ENCODE results near the gene HINT3.
"Not testable (repeated sequence)": the region's sequence is repeated elsewhere in the genome, so short reads cannot be mapped to it uniquely, and the experiment has no call there.

Gene HINT3

DNA sequence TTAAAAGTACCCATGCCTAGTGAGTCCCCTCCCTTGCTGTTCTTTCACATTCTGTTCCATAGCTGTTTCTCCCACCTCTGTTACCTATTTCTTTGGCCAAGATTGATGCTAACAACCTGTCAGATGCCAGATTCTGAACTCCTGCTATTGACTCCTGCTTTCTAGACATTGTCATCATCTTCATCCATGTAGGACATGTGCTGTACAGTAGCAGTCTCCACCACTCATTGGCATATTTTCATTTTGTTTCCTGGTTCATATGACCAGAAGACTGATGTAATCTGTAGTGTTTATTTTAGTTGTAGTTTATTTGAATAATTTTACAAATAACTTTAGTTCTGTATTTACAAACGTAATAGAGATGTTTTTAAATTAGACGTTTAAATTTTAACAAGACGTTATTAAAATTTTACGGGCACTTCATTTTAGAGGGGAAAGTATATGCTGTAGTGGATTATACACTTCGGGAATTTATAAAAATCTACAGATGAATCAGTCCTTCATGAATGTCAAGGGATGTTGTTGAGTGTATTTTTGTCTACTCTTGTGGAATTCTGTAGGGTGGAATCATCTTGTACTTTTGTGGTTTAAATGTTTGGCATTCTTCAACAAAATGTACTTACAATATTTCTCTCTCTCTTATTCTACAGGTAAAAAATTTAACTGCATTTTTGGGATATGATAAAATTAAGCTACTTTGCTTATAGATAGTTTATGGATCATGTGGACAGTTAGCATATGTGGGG is 63.9 kb downstream of the HINT3 start:
- Histone ChIP-seq H2AFZ (ENCODE audit: low read length) (no peak overlapping the region), H3K9me3 (ENCODE audit: insufficient read depth, low read depth, low read length) (no peaks in the 10 kb centered on the region), H3F3A (ENCODE audit: low read depth) (no peaks in the 10 kb centered on the region), H3K4me3 (ENCODE audit: low read length, poor library complexity, severe bottlenecking) (no peak overlapping the region), H3K4me2 (ENCODE audit: low read depth, low read length, poor library complexity, severe bottlenecking) (no peak overlapping the region), H3K4me1 (ENCODE audit: insufficient read depth, low read length, poor library complexity, severe bottlenecking) (no peaks in the 10 kb centered on the region), H3K27me3 (ENCODE audit: insufficient read depth, low read length, poor library complexity, severe bottlenecking) (no peaks in the 10 kb centered on the region), H4K20me1 (ENCODE audit: insufficient read depth, low read length, poor library complexity, severe bottlenecking) (no peaks in the 10 kb centered on the region), H3K9me2 (replicated peaks; ENCODE audit: low read depth, low read length) (no peaks in the 10 kb centered on the region), H3K9ac (ENCODE audit: low read depth, low read length, poor library complexity, severe bottlenecking) (no peak overlapping the region), H3K36me3 (ENCODE audit: insufficient read depth, low read length) (peaks cover 60% of the 10 kb centered on the region), H3K79me2 (ENCODE audit: insufficient read depth, low read length) (no peaks in the 10 kb centered on the region)
- TF ChIP-seq, protein P1, sequence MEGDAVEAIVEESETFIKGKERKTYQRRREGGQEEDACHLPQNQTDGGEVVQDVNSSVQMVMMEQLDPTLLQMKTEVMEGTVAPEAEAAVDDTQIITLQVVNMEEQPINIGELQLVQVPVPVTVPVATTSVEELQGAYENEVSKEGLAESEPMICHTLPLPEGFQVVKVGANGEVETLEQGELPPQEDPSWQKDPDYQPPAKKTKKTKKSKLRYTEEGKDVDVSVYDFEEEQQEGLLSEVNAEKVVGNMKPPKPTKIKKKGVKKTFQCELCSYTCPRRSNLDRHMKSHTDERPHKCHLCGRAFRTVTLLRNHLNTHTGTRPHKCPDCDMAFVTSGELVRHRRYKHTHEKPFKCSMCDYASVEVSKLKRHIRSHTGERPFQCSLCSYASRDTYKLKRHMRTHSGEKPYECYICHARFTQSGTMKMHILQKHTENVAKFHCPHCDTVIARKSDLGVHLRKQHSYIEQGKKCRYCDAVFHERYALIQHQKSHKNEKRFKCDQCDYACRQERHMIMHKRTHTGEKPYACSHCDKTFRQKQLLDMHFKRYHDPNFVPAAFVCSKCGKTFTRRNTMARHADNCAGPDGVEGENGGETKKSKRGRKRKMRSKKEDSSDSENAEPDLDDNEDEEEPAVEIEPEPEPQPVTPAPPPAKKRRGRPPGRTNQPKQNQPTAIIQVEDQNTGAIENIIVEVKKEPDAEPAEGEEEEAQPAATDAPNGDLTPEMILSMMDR (conservative IDR thresholded peaks at IDR 0.05; ENCODE audit: low read length): no peak
- no peak for TF ChIP-seq EZH2phosphoT487 (IDR thresholded peaks at IDR 0.05; ENCODE audit: borderline replicate concordance)

DNA sequence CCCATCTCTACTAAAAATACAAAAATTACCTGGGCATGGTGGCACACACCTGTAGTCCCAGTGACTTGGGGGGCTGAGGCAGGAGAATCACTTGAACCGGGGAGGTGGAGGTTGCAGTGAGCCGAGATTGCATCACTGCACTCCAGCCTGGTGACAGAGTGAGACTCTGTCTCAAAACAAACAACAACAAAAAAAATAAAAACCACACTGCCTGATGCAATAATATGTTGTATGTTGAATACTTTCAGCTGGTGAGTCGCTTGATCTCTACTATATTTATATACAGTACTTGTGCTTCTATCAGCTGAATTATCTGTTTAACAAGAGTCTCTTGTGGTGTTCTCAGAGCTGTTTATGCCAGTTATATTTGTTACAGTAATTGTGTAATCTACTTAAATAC is 66.9 kb downstream of the HINT3 start:
- H3K4me3 ChIP-seq (ENCODE audit: low read length, poor library complexity, severe bottlenecking); H4K20me1 ChIP-seq (ENCODE audit: insufficient read depth, low read length, poor library complexity, severe bottlenecking); H3F3A ChIP-seq (ENCODE audit: low read depth); H3K4me1 ChIP-seq (ENCODE audit: insufficient read depth, low read length, poor library complexity, severe bottlenecking); H3K9me3 ChIP-seq (ENCODE audit: insufficient read depth, low read depth, low read length); H3K79me2 ChIP-seq (ENCODE audit: insufficient read depth, low read length); H3K27me3 ChIP-seq (ENCODE audit: insufficient read depth, low read length, poor library complexity, severe bottlenecking); H3K4me2 ChIP-seq (ENCODE audit: low read depth, low read length, poor library complexity, severe bottlenecking); H3K9ac ChIP-seq (ENCODE audit: low read depth, low read length, poor library complexity, severe bottlenecking); H3K9me2 ChIP-seq (replicated peaks; ENCODE audit: low read depth, low read length); H2AFZ ChIP-seq (ENCODE audit: low read length): not testable (repeated sequence)
- peaks cover 56% of the 10 kb centered on the region for H3K36me3 ChIP-seq (ENCODE audit: insufficient read depth, low read length)

DNA sequence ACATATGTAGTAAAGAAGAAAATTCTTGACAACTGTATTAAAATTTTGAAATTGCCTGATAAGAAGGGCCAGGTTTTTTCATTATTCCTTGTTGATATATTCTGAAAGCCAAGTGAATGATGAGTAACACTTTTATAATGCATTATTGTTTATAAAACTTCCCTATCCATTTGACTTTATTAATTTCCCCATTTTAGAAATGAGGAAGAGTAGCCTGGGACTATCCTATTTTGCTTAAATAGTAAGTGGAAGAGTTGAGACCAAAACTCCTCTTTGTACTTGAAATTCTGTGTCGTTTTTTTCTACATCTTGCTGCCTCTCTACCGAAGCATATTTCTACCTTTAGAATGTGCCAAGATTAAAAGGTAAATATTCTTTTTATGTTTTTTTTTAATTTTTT is 69.4 kb downstream of the HINT3 start:
- Histone ChIP-seq H3K4me1 (ENCODE audit: insufficient read depth, low read length, poor library complexity, severe bottlenecking) (no peaks in the 10 kb centered on the region), H3F3A (ENCODE audit: low read depth) (no peaks in the 10 kb centered on the region), H3K9ac (ENCODE audit: low read depth, low read length, poor library complexity, severe bottlenecking) (no peak overlapping the region), H3K4me3 (ENCODE audit: low read length, poor library complexity, severe bottlenecking) (no peak overlapping the region), H2AFZ (ENCODE audit: low read length) (no peak overlapping the region), H3K9me3 (ENCODE audit: insufficient read depth, low read depth, low read length) (no peaks in the 10 kb centered on the region), H3K79me2 (ENCODE audit: insufficient read depth, low read length) (no peaks in the 10 kb centered on the region), H3K4me2 (ENCODE audit: low read depth, low read length, poor library complexity, severe bottlenecking) (no peak overlapping the region), H3K27me3 (ENCODE audit: insufficient read depth, low read length, poor library complexity, severe bottlenecking) (no peaks in the 10 kb centered on the region), H3K36me3 (ENCODE audit: insufficient read depth, low read length) (peaks cover 49% of the 10 kb centered on the region), H4K20me1 (ENCODE audit: insufficient read depth, low read length, poor library complexity, severe bottlenecking) (no peaks in the 10 kb centered on the region), H3K9me2 (replicated peaks; ENCODE audit: low read depth, low read length) (no peaks in the 10 kb centered on the region)
- no peak for TF ChIP-seq EZH2phosphoT487 (IDR thresholded peaks at IDR 0.05; ENCODE audit: borderline replicate concordance)
- TF ChIP-seq, protein P1 (conservative IDR thresholded peaks at IDR 0.05; ENCODE audit: low read length): no peak

DNA sequence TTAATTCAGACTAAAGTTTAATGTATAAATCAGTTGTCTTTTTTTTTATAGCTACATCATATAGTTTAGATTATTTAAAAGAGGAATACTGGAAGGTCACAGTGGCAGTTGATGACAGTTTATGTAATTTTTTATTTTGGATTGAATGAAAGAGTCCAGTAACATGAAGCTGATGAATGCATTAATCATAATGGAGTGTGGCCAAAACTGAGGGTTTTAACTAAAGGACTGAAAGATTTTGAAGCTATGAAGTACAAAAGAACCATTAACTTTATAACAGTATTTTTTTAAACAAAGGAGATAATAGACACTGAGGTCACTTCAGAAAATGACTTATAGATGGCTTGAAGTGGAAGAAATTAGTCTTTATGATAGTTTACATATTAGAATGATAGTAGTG is 71.0 kb downstream of the HINT3 start:
- Histone ChIP-seq H4K20me1 (ENCODE audit: insufficient read depth, low read length, poor library complexity, severe bottlenecking) (no peaks in the 10 kb centered on the region), H2AFZ (ENCODE audit: low read length) (no peak overlapping the region), H3K4me1 (ENCODE audit: insufficient read depth, low read length, poor library complexity, severe bottlenecking) (no peaks in the 10 kb centered on the region), H3K79me2 (ENCODE audit: insufficient read depth, low read length) (no peaks in the 10 kb centered on the region), H3K36me3 (ENCODE audit: insufficient read depth, low read length) (peaks cover 35% of the 10 kb centered on the region; the same call in 1 of the 2 replicates), H3K9ac (ENCODE audit: low read depth, low read length, poor library complexity, severe bottlenecking) (no peak overlapping the region), H3K9me3 (ENCODE audit: insufficient read depth, low read depth, low read length) (no peaks in the 10 kb centered on the region), H3K4me2 (ENCODE audit: low read depth, low read length, poor library complexity, severe bottlenecking) (no peak overlapping the region), H3K27me3 (ENCODE audit: insufficient read depth, low read length, poor library complexity, severe bottlenecking) (no peaks in the 10 kb centered on the region), H3K4me3 (ENCODE audit: low read length, poor library complexity, severe bottlenecking) (no peak overlapping the region), H3F3A (ENCODE audit: low read depth) (no peaks in the 10 kb centered on the region), H3K9me2 (replicated peaks; ENCODE audit: low read depth, low read length) (no peaks in the 10 kb centered on the region)
- TF ChIP-seq, protein P1 (conservative IDR thresholded peaks at IDR 0.05; ENCODE audit: low read length): no peak
- no peak for TF ChIP-seq EZH2phosphoT487 (IDR thresholded peaks at IDR 0.05; ENCODE audit: borderline replicate concordance)
